HCT116 (cell line): Measurements from ENCODE around the gene SRSF3. TPM values are rescaled to one million over a fixed set of nuclear protein-coding genes. Genes with fewer than 3 reads are reported as not detected.

Experiments used
- ATAC-seq: fragments of 200-7000 bp; cut with Tn5 transposase; 2 replicates; pipeline ENCODE4 v1.9.1; 2020; ENCODE audit warnings: mild to moderate bottlenecking, moderate library complexity
- BruUV-seq: library from RNA; stranded (reverse); fragments of 400-500 nt; replicated peaks from 2 replicates; lab custom pipeline; 2021; lab: Mats Ljungman, UMichigan
- CTCF ChIA-PET: fragments of 300-600 bp; sonication (Branson Sonifier 250); formaldehyde crosslinking; loops from one replicate; lab custom pipeline; 2021; ENCODE audit warnings: antibody characterized with exemption; lab: Charles Lee
- POLR2A ChIA-PET: fragments of 300-600, 350-600 bp; sonication (Branson Sonifier 250); formaldehyde crosslinking; loops from one replicate; lab custom pipeline; 2021; ENCODE audit warnings: antibody characterized with exemption; lab: Charles Lee
- RAD21 ChIA-PET, 2 experiments: fragments of 300-600 bp; sonication (Branson Sonifier 250); formaldehyde crosslinking; loops; one replicate each; lab custom pipeline; 2023; ENCODE audit warnings: low total read pairs in 2 of 2; ENCODE audit not compliant: uncharacterized antibody in 2 of 2, unreplicated experiment in 2 of 2, low non-redundant PET in 1 of 2; lab: Charles Lee
- DNase-seq: peaks from one replicate; pipeline ENCODE4 v3.0.0-alpha.2; 2010; ENCODE audit warnings: low read depth, low spot score
- H2AFZ ChIP-seq: fragments of 200-600 bp; shearing (Covaris generic), sonication (generic); 2 replicates; pipeline ENCODE4 v1.6.1; 2017; ENCODE audit warnings: low read depth, mixed run types, mixed read lengths, antibody characterized with exemption, low read length; ENCODE audit not compliant: poor library complexity, severe bottlenecking
- H3K27ac ChIP-seq: 2 replicates; pipeline ENCODE4 v1.5.1; 2012; ENCODE audit warnings: low read depth, low read length
- H3K27me3 ChIP-seq: fragments of 200-600 bp; sonication (generic); 2 replicates; pipeline ENCODE4 v1.6.1; 2016; ENCODE audit warnings: mixed run types, low read length, mixed read lengths; ENCODE audit not compliant: insufficient read depth
- H3K36me3 ChIP-seq, 2 experiments: fragments of 200-500 bp in 1 of 2; fragments of 200-600 bp in 1 of 2; sonication (Bioruptor generic) in 1 of 2; sonication (generic) in 1 of 2; 2 replicates each; pipeline versions ENCODE4 v1.5.1 to v1.6.1; 2014 to 2016; ENCODE audit warnings: low read length in 2 of 2, inconsistent platforms in 1 of 2, mixed read lengths in 1 of 2, mixed run types in 1 of 2; ENCODE audit not compliant: insufficient read depth in 2 of 2, control insufficient read depth in 1 of 2
- H3K4me1 ChIP-seq, 2 experiments: fragments of 200-600 bp in 1 of 2; sonication (generic) in 1 of 2; 2 replicates each; pipeline versions ENCODE4 v1.5.1 to v1.6.1; 2012 to 2017; ENCODE audit warnings: low read length in 2 of 2, inconsistent platforms in 1 of 2, mild to moderate bottlenecking in 1 of 2, mixed read lengths in 1 of 2, mixed run types in 1 of 2, moderate library complexity in 1 of 2; ENCODE audit not compliant: insufficient read depth in 2 of 2, control insufficient read depth in 1 of 2
- H3K4me2 ChIP-seq: fragments of 200-600 bp; sonication (generic); 2 replicates; pipeline ENCODE4 v1.6.1; 2017; ENCODE audit warnings: mixed run types, low read length, mixed read lengths
- H3K4me3 ChIP-seq, 2 experiments: fragments of 200-600 bp in 1 of 2; sonication (generic) in 1 of 2; replicated peaks in 1 of 2; 2 replicates each; pipeline ENCODE4 v1.5.1; 2011 to 2016; ENCODE audit warnings: low read length in 2 of 2, control low read depth in 1 of 2, low read depth in 1 of 2, mild to moderate bottlenecking in 1 of 2, mixed read lengths in 1 of 2, mixed run types in 1 of 2
- H3K79me2 ChIP-seq: fragments of 200-600 bp; sonication (generic); 2 replicates; pipeline ENCODE4 v1.6.1; 2017; ENCODE audit warnings: mild to moderate bottlenecking, mixed run types, low read length, moderate library complexity, mixed read lengths; ENCODE audit not compliant: insufficient read depth
- H3K9ac ChIP-seq: fragments of 200-600 bp; sonication (generic); 2 replicates; pipeline ENCODE4 v1.6.1; 2016; ENCODE audit warnings: low read length, mixed read lengths
- H3K9me2 ChIP-seq: fragments of 200-600 bp; sonication (generic), shearing (Covaris generic); 2 replicates; pipeline ENCODE4 v1.6.1; 2017; ENCODE audit warnings: mixed run types, mild to moderate bottlenecking, moderate library complexity; ENCODE audit not compliant: insufficient read depth
- H3K9me3 ChIP-seq, 2 experiments: fragments of 200-500 bp in 1 of 2; fragments of 200-600 bp in 1 of 2; sonication (Bioruptor generic) in 1 of 2; sonication (generic) in 1 of 2; 2 replicates each; pipeline ENCODE4 v1.6.1; 2014 to 2017; ENCODE audit warnings: low read length in 2 of 2, mixed read lengths in 2 of 2, inconsistent platforms in 1 of 2, low read depth in 1 of 2, mild to moderate bottlenecking in 1 of 2, mixed run types in 1 of 2, moderate library complexity in 1 of 2; ENCODE audit not compliant: control insufficient read depth in 1 of 2, insufficient read depth in 1 of 2
- H4K20me1 ChIP-seq: fragments of 200-600 bp; sonication (generic), shearing (Covaris generic); 2 replicates; pipeline ENCODE4 v1.6.1; 2017; ENCODE audit warnings: mixed run types, mild to moderate bottlenecking, moderate library complexity; ENCODE audit not compliant: insufficient read depth
- ATF3 ChIP-seq: IDR thresholded peaks from 2 replicates; pipeline ENCODE4 v1.6.1; 2012
- CEBPB ChIP-seq: IDR thresholded peaks from 2 replicates; pipeline ENCODE4 v1.6.1; 2012; ENCODE audit warnings: low read depth
- EGR1 ChIP-seq: IDR thresholded peaks from 2 replicates; pipeline ENCODE4 v1.6.1; 2012; ENCODE audit warnings: low read depth
- ELF1 ChIP-seq: IDR thresholded peaks from 2 replicates; pipeline ENCODE4 v1.6.1; 2012; ENCODE audit warnings: low read depth, borderline replicate concordance
- EZH2 ChIP-seq: fragments of 200-600 bp; sonication (generic); IDR thresholded peaks from 2 replicates; pipeline ENCODE4 v1.6.1; 2017; ENCODE audit warnings: antibody characterized with exemption, mixed run types
- EZH2phosphoT487 ChIP-seq: fragments of 200-600 bp; IDR thresholded peaks from 2 replicates; pipeline ENCODE4 v1.6.1; 2018; ENCODE audit warnings: antibody characterized with exemption, borderline replicate concordance
- FOSL1 ChIP-seq: IDR thresholded peaks from 2 replicates; pipeline ENCODE4 v1.6.1; 2012; ENCODE audit warnings: low read depth
- MAX ChIP-seq: IDR thresholded peaks from 2 replicates; pipeline ENCODE4 v1.6.1; 2012
- POLR2A ChIP-seq: IDR thresholded peaks from 2 replicates; pipeline ENCODE4 v1.7.0; 2011; ENCODE audit warnings: borderline replicate concordance; ENCODE audit not compliant: insufficient read depth, insufficient read length; ENCODE audit errors: extremely low read depth
- POLR2AphosphoS5 ChIP-seq: IDR thresholded peaks from 2 replicates; pipeline ENCODE4 v1.6.1; 2011; ENCODE audit warnings: mild to moderate bottlenecking, low read depth, low read length, moderate library complexity
- RAD21 ChIP-seq: IDR thresholded peaks from 2 replicates; pipeline ENCODE4 v1.6.1; 2012; ENCODE audit warnings: low read depth, mild to moderate bottlenecking
- REST ChIP-seq: IDR thresholded peaks from 2 replicates; pipeline ENCODE4 v1.6.1; 2012; ENCODE audit warnings: low read depth
- SIN3A ChIP-seq: IDR thresholded peaks from 2 replicates; pipeline ENCODE4 v1.6.1; 2012; ENCODE audit warnings: low read depth
- SP1 ChIP-seq: IDR thresholded peaks from 2 replicates; pipeline ENCODE4 v1.6.1; 2012; ENCODE audit warnings: low read depth
- SRF ChIP-seq: IDR thresholded peaks from 2 replicates; pipeline ENCODE4 v1.6.1; 2012; ENCODE audit warnings: low read depth
- TCF7L2 ChIP-seq: IDR thresholded peaks from 2 replicates; pipeline ENCODE4 v1.7.0; 2011; ENCODE audit warnings: borderline replicate concordance, inconsistent platforms; ENCODE audit not compliant: insufficient read depth, insufficient read length; ENCODE audit errors: extremely low read depth
- YY1 ChIP-seq: IDR thresholded peaks from 2 replicates; pipeline ENCODE4 v1.6.1; 2011; ENCODE audit warnings: low read length, low read depth, moderate library complexity, mild to moderate bottlenecking; ENCODE audit not compliant: insufficient replicate concordance; ENCODE audit errors: extremely low read depth
- ZFX ChIP-seq: fragments of 450-650 bp; IDR thresholded peaks from 2 replicates; pipeline ENCODE4 v1.6.1; 2017
- ZNF274 ChIP-seq: fragments of 200-500 bp; sonication (Bioruptor generic); IDR thresholded peaks from 2 replicates; pipeline ENCODE4 v1.6.1; 2014; ENCODE audit warnings: mild to moderate bottlenecking, low read depth, low read length, inconsistent platforms
- intact Hi-C: fragments of 100-400 bp; cut with micrococcal nuclease; formaldehyde crosslinking; loops from 2 replicates; pipeline ENCODE4 v1.10.0; 2022
- total RNA-seq: library from RNA; stranded (reverse); gene quantifications from one replicate; pipeline ENCODE4 v1.2.1, GENCODE V29; 2021; ENCODE audit not compliant: unreplicated experiment

The SRSF3 gene
- total RNA-seq, 1 experiment from 2014 or later = 362 TPM

DNA sequence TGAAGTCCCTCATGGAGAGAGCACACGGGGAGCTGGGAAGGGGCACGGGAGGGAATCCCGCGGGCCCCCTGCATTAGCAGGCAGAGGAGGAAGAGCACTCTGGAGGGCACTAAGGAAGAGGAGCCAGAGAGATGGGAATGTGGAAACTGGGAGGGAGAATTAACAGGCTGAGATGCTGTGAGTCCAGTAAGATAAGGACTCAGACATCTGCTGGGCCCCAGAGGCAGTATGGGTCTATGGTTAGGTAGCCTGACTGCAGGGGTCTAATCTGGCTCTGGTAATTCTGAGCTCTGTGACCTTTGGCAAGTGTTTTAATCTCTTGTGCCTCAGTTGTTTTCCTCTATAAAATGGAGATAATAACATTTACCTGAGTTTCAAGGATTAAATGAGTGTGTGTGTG is 15.7 kb upstream of the SRSF3 start:
- H3K4me3 ChIP-seq = no peak overlapping the region
- no peaks in the 10 kb centered on the region for H4K20me1 ChIP-seq
- no peaks in the 10 kb centered on the region for H3K9me2 ChIP-seq
- ChIA-PET CTCF (no interaction called here), RAD21 (no interaction called here), POLR2A (no interaction called here)
- no peaks in the 10 kb centered on the region for H3K27me3 ChIP-seq
- peak overlapping the region; percentile 65 for H3K4me2 ChIP-seq
- no peaks in the 10 kb centered on the region for H3K36me3 ChIP-seq
- no peaks in the 10 kb centered on the region for H3K79me2 ChIP-seq
- peak overlapping the region; percentile 32; the same call in 1 of the 2 replicates for H3K9ac ChIP-seq
- BruUV-seq = no TSS peak
- ATAC-seq (peak; percentile 6; the same call in 1 of the 2 replicates), DNase-seq (no peak)
- peak overlapping the region; percentile 30; the same call in 1 of the 2 replicates for H3K27ac ChIP-seq
- intact Hi-C loops = no loop called here
- H3K9me3 ChIP-seq = no peaks in the 10 kb centered on the region
- peak overlapping the region; percentile 93 for H2AFZ ChIP-seq
- peaks cover 27 to 41% of the 10 kb centered on the region in 2 experiments for H3K4me1 ChIP-seq
- TF ChIP-seq RAD21 (no peak), SP1 (no peak), EZH2phosphoT487 (no peak), ZNF274 (no peak)

DNA sequence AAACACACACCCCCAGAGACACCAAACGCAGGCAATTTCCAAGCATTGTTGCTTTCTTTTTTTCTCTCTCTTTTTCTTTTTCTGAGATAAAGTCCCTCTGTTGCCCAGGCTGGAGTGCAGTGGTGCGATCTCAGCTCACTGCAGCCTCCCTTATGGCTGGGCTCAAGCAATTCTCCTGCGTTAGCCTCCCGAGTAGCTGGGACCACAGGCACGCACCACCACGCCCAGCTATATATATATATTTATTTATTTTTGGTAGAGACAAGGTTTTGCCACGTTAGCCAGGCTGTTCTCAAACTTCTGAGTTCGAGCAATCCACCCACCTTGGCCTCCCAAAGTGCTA is 14.0 kb upstream of the SRSF3 start:
- H3K27ac ChIP-seq = peak overlapping the region; percentile 42
- H3K4me1 ChIP-seq = peaks cover 27 to 41% of the 10 kb centered on the region in 2 experiments
- H3K9me2 ChIP-seq = no peaks in the 10 kb centered on the region
- H2AFZ ChIP-seq = peak overlapping the region; percentile 59
- H3K36me3 ChIP-seq = no peaks in the 10 kb centered on the region
- intact Hi-C loops = no loop called here
- H3K9me3 ChIP-seq = no peaks in the 10 kb centered on the region
- DNase-seq (no peak), ATAC-seq (no peak)
- no peaks in the 10 kb centered on the region for H3K27me3 ChIP-seq
- no peaks in the 10 kb centered on the region for H4K20me1 ChIP-seq
- H3K79me2 ChIP-seq = no peaks in the 10 kb centered on the region
- ChIA-PET CTCF (interaction anchor here (0.6 to 1.5 kb wide), 4 partner anchors 151 to 592 kb away, joined by 3 to 4 read pairs (median 3); no protein-coding TSS in a partner anchor), RAD21 (interaction anchor here in 1 of 2 experiments (0.5 kb wide), 1 partner anchor 149 kb away, joined by 3 read pairs; no protein-coding TSS in a partner anchor), POLR2A (interaction anchor here (0.9 to 1.8 kb wide), 3 partner anchors 12 to 16 kb away, joined by 4 to 9 read pairs (median 5); no protein-coding TSS in a partner anchor)
- no peak overlapping the region for H3K4me3 ChIP-seq
- H3K4me2 ChIP-seq = peak overlapping the region; percentile 57
- H3K9ac ChIP-seq = peak overlapping the region; percentile 21
- no TSS peak for BruUV-seq
- TF ChIP-seq POLR2A = no peak
- no peak for TF ChIP-seq RAD21
- no peak for TF ChIP-seq SRF
- TF ChIP-seq EGR1 = no peak
- TF ChIP-seq ZFX = no peak
- TF ChIP-seq FOSL1 = no peak
- no peak for TF ChIP-seq CEBPB
- no peak for TF ChIP-seq EZH2
- no peak for TF ChIP-seq YY1
- TF ChIP-seq ZNF274 = no peak
- TF ChIP-seq REST = no peak
- TF ChIP-seq MAX = no peak
- TF ChIP-seq SIN3A = no peak
- TF ChIP-seq SP1 = no peak
- no peak for TF ChIP-seq ELF1
- TF ChIP-seq ATF3 = no peak
- TF ChIP-seq POLR2AphosphoS5 = no peak
- no peak for TF ChIP-seq TCF7L2
